Hindlimb muscle (tissue), 1 donor: Measurements from ENCODE around the gene PHF20. TPM values are rescaled to one million over a fixed set of nuclear protein-coding genes. Genes with fewer than 3 reads are reported as not detected.
"Not testable (repeated sequence)": the region's sequence is repeated elsewhere in the genome, so short reads cannot be mapped to it uniquely, and the experiment has no call there.

Experiments
- DNase-seq: peaks from one replicate; pipeline ENCODE4 v3.0.0-alpha.2; 2013
- polyA plus RNA-seq: library from polyadenylated mRNA; unstranded; fragments of 120-200 nt; gene quantifications from one replicate; pipeline ENCODE4 v1.2.1, GENCODE V29; 2013; ENCODE audit not compliant: insufficient read length

PHF20 gene
- polyA plus RNA-seq, 1 donor, result 29.4 TPM

GRCh38 chr20:35783811-35784210 is 12.0 kb downstream of the PHF20 start:
- not testable (repeated sequence) for DNase-seq

- not testable (repeated sequence) for DNase-seq
These were observed 13.7 kb downstream of the PHF20 start for GRCh38 chr20:35785541-35785940.

- no peak for DNase-seq
These were observed 17.0 kb downstream of the PHF20 start for GRCh38 chr20:35788796-35789195.

- DNase-seq, result no peak
These were observed 19.3 kb downstream of the PHF20 start for GRCh38 chr20:35791097-35791496.

GRCh38 chr20:35791821-35792220 is 20.0 kb downstream of the PHF20 start:
- no peak for DNase-seq

GRCh38 chr20:35792740-35793139 is 20.9 kb downstream of the PHF20 start:
- no peak for DNase-seq

- no peak for DNase-seq
These were observed 24.8 kb downstream of the PHF20 start for GRCh38 chr20:35796571-35796970.

GRCh38 chr20:35801865-35802264 is 30.1 kb downstream of the PHF20 start:
- DNase-seq, result no peak

- no peak for DNase-seq
These were observed 34.3 kb downstream of the PHF20 start for GRCh38 chr20:35806075-35806474.

- DNase-seq, result no peak
These were observed 36.1 kb downstream of the PHF20 start for GRCh38 chr20:35807877-35808276.

GRCh38 chr20:35820715-35821114 is 48.9 kb downstream of the PHF20 start:
- no peak for DNase-seq

GRCh38 chr20:35821807-35822242 is 50.0 kb downstream of the PHF20 start:
- DNase-seq, result no peak

- no peak for DNase-seq
These were observed 51.3 kb downstream of the PHF20 start for GRCh38 chr20:35823147-35823546.

- no peak for DNase-seq
These were observed 52.1 kb downstream of the PHF20 start for GRCh38 chr20:35823937-35824336.

- DNase-seq, result no peak
These were observed 54.7 kb downstream of the PHF20 start for GRCh38 chr20:35826397-35826998.

- DNase-seq, result no peak
These were observed 56.6 kb downstream of the PHF20 start for GRCh38 chr20:35828434-35828833.

- DNase-seq, result no peak
These were observed 57.1 kb downstream of the PHF20 start for GRCh38 chr20:35828916-35829315.

GRCh38 chr20:35830264-35830663 is 58.4 kb downstream of the PHF20 start:
- DNase-seq, result no peak

- no peak for DNase-seq
These were observed 59.2 kb downstream of the PHF20 start for GRCh38 chr20:35831029-35831428.

GRCh38 chr20:35831971-35832370 is 60.2 kb downstream of the PHF20 start:
- DNase-seq, result no peak

- DNase-seq, result no peak
These were observed 61.4 kb downstream of the PHF20 start for GRCh38 chr20:35833241-35833640.

- no peak for DNase-seq
These were observed 65.9 kb downstream of the PHF20 start for GRCh38 chr20:35837577-35838195.

- DNase-seq, result no peak
These were observed 66.4 kb downstream of the PHF20 start for GRCh38 chr20:35838205-35838604.

GRCh38 chr20:35839904-35840303 is 68.1 kb downstream of the PHF20 start:
- no peak for DNase-seq

GRCh38 chr20:35840421-35840820 is 68.6 kb downstream of the PHF20 start:
- no peak for DNase-seq
